Fibroblast of villous mesenchyme (primary cell): ENCODE results near the gene SENP1. TPM values are rescaled to one million over a fixed set of nuclear protein-coding genes. Genes with fewer than 3 reads are reported as not detected.
A peak's percentile ranks its signal among the peaks of the same experiment; 100 is the strongest.

ENCODE experiments used
- DNase-seq: peaks from one replicate; pipeline ENCODE4 v3.0.0-alpha.2; 2010; ENCODE audit warnings: low read depth
- H3K4me3 ChIP-seq: 2 replicates; pipeline ENCODE4 v1.5.1; 2011; ENCODE audit warnings: low read depth, mild to moderate bottlenecking, low read length
- CTCF ChIP-seq: IDR thresholded peaks from 2 replicates; pipeline ENCODE4 v1.5.1; 2012; ENCODE audit warnings: low read depth, mild to moderate bottlenecking, low read length; ENCODE audit not compliant: insufficient read depth
- small RNA-seq: library from RNA; depleted of rRNA; stranded (forward); fragments of <200 nt; gene quantifications from one replicate; pipeline ENCODE3, GENCODE V24; 2012
- total RNA-seq: library from RNA; depleted of rRNA; stranded (reverse); fragments of >200 nt; gene quantifications from 2 replicates; pipeline ENCODE4 v1.2.3, GENCODE V29; 2012

Gene SENP1
- total RNA-seq, 1 donor = 35.8 TPM

GRCh38 chr12:47995981-47996401 lies 109.9 kb downstream of the SENP1 start:
- no peak overlapping the region for H3K4me3 ChIP-seq
- TF ChIP-seq CTCF = no peak
- DNase-seq = peak; percentile 54

DNA sequence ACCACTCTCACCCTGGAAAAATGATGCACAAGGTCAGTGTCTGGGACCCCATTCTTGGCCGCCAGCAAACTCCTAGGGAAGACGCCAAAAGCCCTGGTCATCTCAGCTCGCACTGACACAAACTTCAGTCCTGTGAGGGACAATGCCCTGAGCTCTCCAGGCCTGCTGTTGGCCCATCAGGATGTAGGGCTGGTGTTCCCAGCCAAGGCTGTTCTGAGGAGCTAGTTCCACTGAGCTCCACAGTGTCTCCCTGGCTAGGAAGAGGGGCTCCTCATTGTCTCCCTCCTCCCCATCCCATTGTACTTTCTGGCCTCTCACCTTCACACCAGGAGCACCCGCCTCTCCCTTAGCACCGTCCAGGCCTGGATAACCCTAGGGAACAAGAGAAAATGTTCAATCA lies 112.4 kb downstream of the SENP1 start:
- DNase-seq = no peak
- TF ChIP-seq CTCF = no peak
- no peak overlapping the region for H3K4me3 ChIP-seq

Small RNAs within 50 kb of the gene (small RNA-seq; reads per million reads assigned to genes)
- gene MIR6505 (2.4 reads per million, percentile 60 among the genes with 10 or more reads in this experiment), gene RNU6-1203P (not detected)

Other genes with a start within 250 kb of the SENP1 start
- 8.2 and 18.4 TPM in 2 replicates for gene VDR, start 201.1 kb downstream of the SENP1 start, total RNA-seq
- gene TMEM106C, start 142.5 kb downstream of the SENP1 start, total RNA-seq = 60.2 and 100 TPM in 2 replicates
- gene COL2A1, start 101.6 kb downstream of the SENP1 start, total RNA-seq = under 0.01 TPM in 1 of 2 replicates, not detected in the other
- gene PFKM, start 13.3 kb upstream of the SENP1 start, total RNA-seq = 54.4 and 83.8 TPM in 2 replicates
- gene ASB8, start 51.4 kb upstream of the SENP1 start, total RNA-seq = 23.7 and 27.4 TPM in 2 replicates
- 0.32 and 0.43 TPM in 2 replicates for gene CCDC184, start 77.6 kb upstream of the SENP1 start, total RNA-seq
- not detected in 2 replicates for gene OR10AD1, start 97.2 kb upstream of the SENP1 start, total RNA-seq
- gene ZNF641, start 244.8 kb upstream of the SENP1 start, total RNA-seq = 9.3 and 16.8 TPM in 2 replicates